Tibial artery (tissue), 4 donors: ENCODE measurements around the gene LIFR.

Source experiments
- DNase-seq, 2 donors: peaks; one replicate each; pipeline ENCODE4 v3.0.0-alpha.2; 2019
- H3K27ac ChIP-seq, 2 donors: fragments of 200-600 bp; sonication (generic) in 1 of 2; 1 replicate in 1 of 2; 2 replicates in 1 of 2; pipeline ENCODE4 v1.5.1; 2018 to 2019; ENCODE audit warnings: mild to moderate bottlenecking in 1 of 2
- H3K27me3 ChIP-seq, 2 donors: fragments of 200-600 bp; sonication (generic) in 1 of 2; one replicate each; pipeline versions ENCODE4 v1.5.1 to v1.6.0; 2016 to 2019
- H3K36me3 ChIP-seq, 3 donors: fragments of 200-600 bp; sonication (generic) in 2 of 3; one replicate each; pipeline ENCODE4 v1.5.1; 2016 to 2019; ENCODE audit warnings: mild to moderate bottlenecking in 2 of 3
- H3K4me1 ChIP-seq, 4 donors: fragments of 200-600 bp; sonication (generic) in 2 of 4; 1 replicate in 3 of 4; 2 replicates in 1 of 4; pipeline ENCODE4 v1.5.1; 2016 to 2019
- H3K4me3 ChIP-seq, 2 donors: fragments of 200-600 bp; sonication (generic) in 1 of 2; 1 replicate in 1 of 2; 2 replicates in 1 of 2; pipeline ENCODE4 v1.5.1; 2018 to 2019; ENCODE audit warnings: mild to moderate bottlenecking in 2 of 2
- H3K9me3 ChIP-seq, 3 donors: fragments of 200-600 bp; sonication (generic) in 1 of 3; one replicate each; pipeline ENCODE4 v1.5.1; 2016 to 2019
- intact Hi-C: fragments of 100-400 bp; cut with DNase I; formaldehyde crosslinking; loops from one replicate; pipeline ENCODE4 v1.15.0; 2023; ENCODE audit warnings: low total_unique reads
- TF ChIP-seq, protein P1 (sequence below), 2 experiments: fragments of 200-600 bp in 1 of 2; fragments of 450-650 bp in 1 of 2; IDR thresholded peaks; one replicate each; pipeline ENCODE4 v1.5.1; 2017 to 2019; ENCODE audit warnings: antibody characterized with exemption in 2 of 2, mild to moderate bottlenecking in 1 of 2, moderate library complexity in 1 of 2

Gene LIFR

DNA sequence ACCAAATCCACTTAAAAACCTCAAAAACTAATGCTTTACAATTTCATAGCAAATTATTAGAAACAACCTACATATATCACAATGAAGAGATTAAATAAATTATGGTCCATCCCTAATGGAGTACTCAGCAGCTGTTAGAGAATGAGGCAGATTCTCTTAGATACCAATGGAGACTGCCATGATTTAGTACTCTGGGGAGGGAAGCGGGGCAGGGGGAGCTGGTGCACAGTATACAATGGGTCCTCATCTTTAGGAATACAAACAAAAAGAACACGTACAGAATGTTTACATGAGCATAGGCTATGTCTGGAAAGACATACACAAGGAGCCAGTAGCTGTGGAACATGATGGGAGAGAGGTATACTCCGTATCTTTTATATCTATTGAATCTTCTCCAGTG, 2.0 kb downstream of the LIFR start:
- Histone ChIP-seq H3K9me3 (no peaks in the 10 kb centered on the region), H3K36me3 (no peaks in the 10 kb centered on the region), H3K27ac (peak overlapping the region in 1 of 2 donors; percentile 99), H3K4me1 (peaks cover 0 to 64% (median 12%) of the 10 kb centered on the region in 4 donors), H3K27me3 (no peaks in the 10 kb centered on the region), H3K4me3 (peak overlapping the region; percentile 72 to 90)
- TF ChIP-seq, protein P1, sequence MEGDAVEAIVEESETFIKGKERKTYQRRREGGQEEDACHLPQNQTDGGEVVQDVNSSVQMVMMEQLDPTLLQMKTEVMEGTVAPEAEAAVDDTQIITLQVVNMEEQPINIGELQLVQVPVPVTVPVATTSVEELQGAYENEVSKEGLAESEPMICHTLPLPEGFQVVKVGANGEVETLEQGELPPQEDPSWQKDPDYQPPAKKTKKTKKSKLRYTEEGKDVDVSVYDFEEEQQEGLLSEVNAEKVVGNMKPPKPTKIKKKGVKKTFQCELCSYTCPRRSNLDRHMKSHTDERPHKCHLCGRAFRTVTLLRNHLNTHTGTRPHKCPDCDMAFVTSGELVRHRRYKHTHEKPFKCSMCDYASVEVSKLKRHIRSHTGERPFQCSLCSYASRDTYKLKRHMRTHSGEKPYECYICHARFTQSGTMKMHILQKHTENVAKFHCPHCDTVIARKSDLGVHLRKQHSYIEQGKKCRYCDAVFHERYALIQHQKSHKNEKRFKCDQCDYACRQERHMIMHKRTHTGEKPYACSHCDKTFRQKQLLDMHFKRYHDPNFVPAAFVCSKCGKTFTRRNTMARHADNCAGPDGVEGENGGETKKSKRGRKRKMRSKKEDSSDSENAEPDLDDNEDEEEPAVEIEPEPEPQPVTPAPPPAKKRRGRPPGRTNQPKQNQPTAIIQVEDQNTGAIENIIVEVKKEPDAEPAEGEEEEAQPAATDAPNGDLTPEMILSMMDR (IDR thresholded peaks at IDR 0.05): no peak
- DNase-seq: no peak
- intact Hi-C loops: loop anchor here (10.0 kb wide), 1 partner anchor 230 kb away; no protein-coding TSS in a partner anchor

DNA sequence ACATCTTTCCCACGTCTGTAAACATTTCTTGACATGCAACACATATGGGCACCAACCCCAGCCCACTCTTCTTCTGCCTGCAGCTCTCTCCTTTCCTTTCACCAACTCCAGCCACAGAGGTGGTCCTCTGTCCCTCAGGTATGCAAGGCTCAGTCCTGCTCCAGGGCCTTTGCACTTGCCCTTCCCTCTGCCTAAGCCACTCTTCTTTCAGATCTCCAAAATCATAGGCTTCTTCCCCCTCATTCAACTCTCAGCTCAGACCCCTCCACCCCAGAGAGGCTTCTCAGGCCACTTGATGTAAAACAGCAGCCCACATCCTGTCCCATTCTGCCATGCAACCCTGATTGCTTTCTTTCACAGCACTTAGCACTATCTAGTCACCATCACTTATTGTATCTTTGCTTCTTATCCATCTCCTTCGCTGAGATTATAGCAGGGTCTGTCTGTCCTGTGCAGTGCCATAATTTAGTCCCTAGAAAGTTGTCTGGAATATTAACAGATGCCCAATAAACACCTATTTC, 3.4 kb downstream of the LIFR start:
- H3K27me3 ChIP-seq: no peaks in the 10 kb centered on the region
- H3K4me3 ChIP-seq: no peak overlapping the region
- H3K4me1 ChIP-seq: peaks cover 0 to 75% (median 19%) of the 10 kb centered on the region in 4 donors
- TF ChIP-seq, protein P1 (IDR thresholded peaks at IDR 0.05): no peak
- no peaks in the 10 kb centered on the region for H3K36me3 ChIP-seq
- peak overlapping the region in 1 of 2 donors; percentile 51 for H3K27ac ChIP-seq
- no peaks in the 10 kb centered on the region for H3K9me3 ChIP-seq
- intact Hi-C loops: loop anchor here (10.0 kb wide), 1 partner anchor 232 kb away; no protein-coding TSS in a partner anchor
- no peak for DNase-seq

DNA sequence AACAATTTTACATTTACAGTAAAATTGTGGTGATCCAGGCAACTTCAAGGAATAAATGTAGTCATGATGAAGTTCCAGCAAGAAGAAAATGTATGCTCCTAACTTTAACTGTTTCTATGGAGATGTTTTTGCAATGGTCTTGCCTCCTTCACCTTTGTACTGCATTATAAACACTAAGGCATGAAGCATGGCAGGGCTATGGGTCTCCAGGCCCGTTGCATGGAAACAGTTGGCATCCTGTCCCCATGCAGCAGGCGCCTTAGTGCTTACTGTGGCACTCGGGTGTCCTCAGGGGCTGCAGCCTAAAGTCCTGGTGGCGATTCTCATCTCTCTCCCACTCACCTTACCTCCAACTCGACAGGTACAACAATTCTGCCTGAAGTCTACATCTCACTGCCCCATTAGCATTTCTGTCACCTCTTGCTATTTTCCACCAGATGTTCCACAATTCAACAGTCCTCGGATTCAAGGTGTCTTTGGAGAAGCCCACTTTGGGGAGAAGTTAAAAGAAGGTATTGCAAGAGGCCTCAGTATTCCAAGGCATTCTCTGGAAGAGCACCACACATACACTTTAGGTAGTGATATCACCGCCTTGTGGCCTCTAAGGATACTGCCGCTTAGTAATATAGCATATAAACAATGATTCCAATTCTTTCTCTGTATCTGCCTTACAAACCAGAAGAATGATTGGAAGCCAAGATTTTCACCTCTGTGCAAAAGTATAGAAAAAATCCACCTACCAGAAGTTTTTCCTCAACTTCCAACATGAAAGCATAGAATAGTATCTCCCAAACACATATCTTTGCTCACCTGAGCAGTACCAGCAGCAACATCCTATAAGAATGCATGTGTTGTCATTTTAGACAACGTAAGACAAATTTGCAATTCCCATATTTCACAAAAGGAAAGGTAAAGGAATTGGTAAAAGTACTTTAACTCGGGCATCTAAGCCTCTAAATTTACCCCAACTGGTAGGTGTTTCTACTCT, 5.1 kb downstream of the LIFR start:
- no peaks in the 10 kb centered on the region for H3K36me3 ChIP-seq
- H3K4me3 ChIP-seq: no peak overlapping the region
- H3K27me3 ChIP-seq: no peaks in the 10 kb centered on the region
- TF ChIP-seq, protein P1 (IDR thresholded peaks at IDR 0.05): peak; percentile 38 to 46
- H3K4me1 ChIP-seq: peaks cover 0 to 86% (median 28%) of the 10 kb centered on the region in 4 donors
- intact Hi-C loops: loop anchor here (10.0 kb wide), 1 partner anchor 233 kb away; no protein-coding TSS in a partner anchor
- H3K27ac ChIP-seq: peak overlapping the region in 1 of 2 donors; percentile 51
- no peaks in the 10 kb centered on the region for H3K9me3 ChIP-seq
- peak in 1 of 2 donors; percentile 34 for DNase-seq

DNA sequence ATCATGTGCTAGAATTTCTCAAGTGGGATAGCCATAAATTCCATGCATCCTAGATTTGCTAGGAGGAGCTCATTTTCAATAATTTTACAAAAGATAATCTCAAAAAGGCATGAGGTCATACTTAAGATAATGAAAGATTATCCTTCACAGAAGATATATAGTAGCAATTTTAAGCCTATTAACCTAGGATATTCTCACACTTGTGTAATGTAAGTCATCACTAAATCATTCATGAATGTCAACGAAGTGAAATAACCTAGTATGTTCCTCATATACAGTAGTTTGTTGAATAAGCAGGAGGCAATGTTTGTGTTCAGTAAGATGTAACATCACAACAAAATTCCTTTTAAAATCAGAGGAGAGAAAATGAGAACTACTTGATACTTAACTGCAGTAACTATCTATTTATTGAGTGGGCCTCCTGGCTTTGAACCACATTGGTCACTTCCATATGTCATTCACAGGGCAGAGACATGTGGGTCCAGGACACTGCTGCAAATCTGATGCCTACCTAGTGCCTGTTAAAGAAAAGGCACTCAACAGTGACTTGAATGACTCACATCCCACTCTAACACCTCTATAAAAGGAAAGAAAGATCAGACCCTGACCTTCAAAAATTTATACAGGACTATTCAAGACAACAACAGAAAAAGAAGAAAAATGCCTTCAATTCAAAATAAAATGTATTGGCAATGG, 8.2 kb downstream of the LIFR start:
- Histone ChIP-seq H3K4me1 (peaks cover 0 to 74% (median 28%) of the 10 kb centered on the region in 4 donors), H3K9me3 (no peaks in the 10 kb centered on the region), H3K4me3 (no peak overlapping the region), H3K36me3 (no peaks in the 10 kb centered on the region), H3K27me3 (no peaks in the 10 kb centered on the region), H3K27ac (peak overlapping the region; percentile 43 to 54)
- intact Hi-C loops: loop anchor here (2.0 kb wide), 1 partner anchor 81 kb away; no protein-coding TSS in a partner anchor
- DNase-seq: no peak
- TF ChIP-seq, protein P1 (IDR thresholded peaks at IDR 0.05): no peak

DNA sequence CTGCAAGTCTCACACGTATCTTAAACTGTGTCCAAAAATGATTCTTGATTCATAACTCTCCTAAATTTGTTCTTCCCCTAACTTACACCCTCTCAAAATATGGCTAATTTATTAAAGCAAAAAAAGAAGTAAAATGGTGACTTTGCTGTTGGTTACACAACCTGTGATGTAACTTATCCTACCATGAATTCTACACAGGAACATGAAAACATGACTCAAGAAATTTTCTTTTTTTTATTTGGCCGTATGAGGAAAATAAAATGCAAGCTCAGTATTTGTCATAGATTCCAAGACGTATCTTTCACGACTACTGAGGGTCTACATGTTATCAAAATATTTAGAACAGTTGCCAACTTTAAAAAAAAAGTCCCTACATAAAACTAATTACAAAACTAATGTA, 9.2 kb downstream of the LIFR start:
- peaks cover 0 to 67% (median 28%) of the 10 kb centered on the region in 4 donors for H3K4me1 ChIP-seq
- no peak for DNase-seq
- H3K27me3 ChIP-seq: no peaks in the 10 kb centered on the region
- peak overlapping the region; percentile 43 to 54 for H3K27ac ChIP-seq
- TF ChIP-seq, protein P1 (IDR thresholded peaks at IDR 0.05): no peak
- H3K9me3 ChIP-seq: no peaks in the 10 kb centered on the region
- no peaks in the 10 kb centered on the region for H3K36me3 ChIP-seq
- H3K4me3 ChIP-seq: no peak overlapping the region
- intact Hi-C loops: no loop called here
